HG03135 (cell line): Measurements from ENCODE around the gene CCNG2.
A peak's percentile ranks its signal among the peaks of the same experiment; 100 is the strongest.

Experiments
- ATAC-seq: cut with Tn5 transposase; IDR thresholded peaks from one replicate; pipeline ENCODE4 v1.9.1; 2021; ENCODE audit warnings: mild to moderate bottlenecking, moderate library complexity; ENCODE audit not compliant: unreplicated experiment

CCNG2 gene

GRCh38 chr4:77201343-77201742 lies 44.3 kb downstream of the CCNG2 start:
- no peak for ATAC-seq

- no peak for ATAC-seq
These were observed 44.9 kb downstream of the CCNG2 start for GRCh38 chr4:77201857-77202256.

GRCh38 chr4:77202491-77202890 lies 45.5 kb downstream of the CCNG2 start:
- no peak for ATAC-seq

GRCh38 chr4:77203380-77204197 lies 46.6 kb downstream of the CCNG2 start:
- peak; percentile 79 for ATAC-seq

- ATAC-seq: no peak
These were observed 47.6 kb downstream of the CCNG2 start for GRCh38 chr4:77204621-77205020.

GRCh38 chr4:77209012-77209411 lies 52.0 kb downstream of the CCNG2 start:
- ATAC-seq: no peak

- no peak for ATAC-seq
These were observed 52.9 kb downstream of the CCNG2 start for GRCh38 chr4:77209936-77210335.

GRCh38 chr4:77215107-77215506 lies 58.1 kb downstream of the CCNG2 start:
- ATAC-seq: no peak

- no peak for ATAC-seq
These were observed 60.5 kb downstream of the CCNG2 start for GRCh38 chr4:77217526-77217925.

GRCh38 chr4:77219266-77219665 lies 62.3 kb downstream of the CCNG2 start:
- no peak for ATAC-seq
